Lower lobe of right lung (tissue), 2 donors: ENCODE results near the gene AJAP1. TPM values are rescaled to one million over a fixed set of nuclear protein-coding genes. Genes with fewer than 3 reads are reported as not detected.

Source experiments
- ATAC-seq, 2 donors: fragments of 200-7000 bp; cut with Tn5 transposase; one replicate each; pipeline ENCODE4 v1.9.1; 2020 to 2022; ENCODE audit warnings: mild to moderate bottlenecking in 2 of 2, moderate library complexity in 2 of 2
- DNase-seq: peaks from one replicate; pipeline ENCODE4 v3.0.0-alpha.2; 2020
- H3K27ac ChIP-seq: fragments of 200-600 bp; one replicate; pipeline ENCODE4 v1.8.0; 2022
- H3K27me3 ChIP-seq: fragments of 200-600 bp; one replicate; pipeline ENCODE4 v1.8.0; 2022; ENCODE audit warnings: low read depth
- H3K36me3 ChIP-seq: fragments of 200-600 bp; one replicate; pipeline ENCODE4 v1.8.0; 2022; ENCODE audit warnings: mild to moderate bottlenecking
- H3K4me1 ChIP-seq: fragments of 200-600 bp; one replicate; pipeline ENCODE4 v1.8.0; 2022
- H3K4me3 ChIP-seq: fragments of 200-600 bp; one replicate; pipeline ENCODE4 v1.8.0; 2022; ENCODE audit warnings: mild to moderate bottlenecking
- H3K9me3 ChIP-seq: fragments of 200-600 bp; one replicate; pipeline ENCODE4 v1.8.0; 2022
- intact Hi-C: fragments of 100-400 bp; cut with DNase I; formaldehyde crosslinking; loops from one replicate; pipeline ENCODE4 v1.11.0; 2022
- total RNA-seq: library from RNA; stranded (reverse); fragmentation: NEBNext Ultra II Directional; extraction: Animal tissue kit (Norgen Biotek cat#: 25700); gene quantifications from one replicate; pipeline ENCODE4 v1.2.1, GENCODE V29; 2021
- TF ChIP-seq, protein P1 (sequence below): fragments of 200-600 bp; IDR thresholded peaks from one replicate; pipeline ENCODE4 v1.8.0; 2022; ENCODE audit warnings: antibody characterized with exemption, mild to moderate bottlenecking
- donor health status: DM: no; HTN: yes; CAD: no; lungs with severe emphysema.

AJAP1 gene
- total RNA-seq, 1 donor from 2014 or later, result 0.77 TPM

DNA sequence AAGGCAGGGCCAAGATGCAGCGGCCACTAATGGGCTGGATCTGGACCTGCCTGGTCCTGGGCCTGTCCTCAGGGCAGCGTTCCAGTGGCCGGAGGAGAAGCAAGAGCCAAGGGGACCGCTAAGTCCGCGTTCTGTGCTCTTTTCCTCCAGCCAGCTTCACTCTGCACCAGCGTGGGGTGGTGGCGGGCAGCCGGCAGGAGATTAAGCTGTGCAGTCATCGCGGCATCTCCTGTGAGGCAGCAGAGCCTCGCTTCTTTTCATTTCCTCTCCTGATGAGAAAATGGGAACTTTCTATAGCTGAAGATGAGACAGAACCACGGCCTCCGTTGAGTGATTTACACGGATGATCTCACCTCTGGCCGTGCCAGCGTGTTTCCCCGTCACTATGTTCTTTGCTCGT, 43.4 kb downstream of the AJAP1 start:
- Histone ChIP-seq H3K9me3 (no peaks in the 10 kb centered on the region), H3K4me3 (no peak overlapping the region), H3K27me3 (peaks cover 5% of the 10 kb centered on the region), H3K4me1 (no peaks in the 10 kb centered on the region), H3K36me3 (no peaks in the 10 kb centered on the region), H3K27ac (no peak overlapping the region)
- TF ChIP-seq, protein P1, sequence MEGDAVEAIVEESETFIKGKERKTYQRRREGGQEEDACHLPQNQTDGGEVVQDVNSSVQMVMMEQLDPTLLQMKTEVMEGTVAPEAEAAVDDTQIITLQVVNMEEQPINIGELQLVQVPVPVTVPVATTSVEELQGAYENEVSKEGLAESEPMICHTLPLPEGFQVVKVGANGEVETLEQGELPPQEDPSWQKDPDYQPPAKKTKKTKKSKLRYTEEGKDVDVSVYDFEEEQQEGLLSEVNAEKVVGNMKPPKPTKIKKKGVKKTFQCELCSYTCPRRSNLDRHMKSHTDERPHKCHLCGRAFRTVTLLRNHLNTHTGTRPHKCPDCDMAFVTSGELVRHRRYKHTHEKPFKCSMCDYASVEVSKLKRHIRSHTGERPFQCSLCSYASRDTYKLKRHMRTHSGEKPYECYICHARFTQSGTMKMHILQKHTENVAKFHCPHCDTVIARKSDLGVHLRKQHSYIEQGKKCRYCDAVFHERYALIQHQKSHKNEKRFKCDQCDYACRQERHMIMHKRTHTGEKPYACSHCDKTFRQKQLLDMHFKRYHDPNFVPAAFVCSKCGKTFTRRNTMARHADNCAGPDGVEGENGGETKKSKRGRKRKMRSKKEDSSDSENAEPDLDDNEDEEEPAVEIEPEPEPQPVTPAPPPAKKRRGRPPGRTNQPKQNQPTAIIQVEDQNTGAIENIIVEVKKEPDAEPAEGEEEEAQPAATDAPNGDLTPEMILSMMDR, result no peak
- intact Hi-C loops, result no loop called here
- ATAC-seq (no peak), DNase-seq (no peak)

DNA sequence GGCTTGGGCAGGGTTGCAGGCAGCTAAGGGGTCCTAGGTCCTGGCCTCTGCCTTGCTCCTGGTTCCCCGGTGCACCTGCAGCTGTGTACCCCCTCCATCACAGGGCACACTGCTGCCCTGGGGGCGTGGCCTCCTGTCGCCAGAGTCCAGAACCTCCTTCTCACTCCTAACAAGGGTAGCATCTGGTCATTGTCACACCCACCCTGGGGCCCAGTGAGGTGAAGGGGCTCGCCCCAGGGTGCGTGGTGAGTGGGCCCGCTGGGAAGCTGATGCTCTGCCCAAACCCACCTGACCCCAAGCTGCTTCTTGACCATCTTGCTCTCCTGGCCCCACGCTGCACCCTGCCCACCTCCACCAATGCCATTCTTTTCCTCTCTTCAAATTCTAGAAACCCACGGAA, 44.5 kb downstream of the AJAP1 start:
- Histone ChIP-seq H3K4me3 (no peak overlapping the region), H3K4me1 (no peaks in the 10 kb centered on the region), H3K27me3 (peaks cover 6% of the 10 kb centered on the region), H3K9me3 (no peaks in the 10 kb centered on the region), H3K27ac (no peak overlapping the region), H3K36me3 (no peaks in the 10 kb centered on the region)
- intact Hi-C loops, result no loop called here
- TF ChIP-seq, protein P1, result no peak
- no peak for DNase-seq
- no peak for ATAC-seq

DNA sequence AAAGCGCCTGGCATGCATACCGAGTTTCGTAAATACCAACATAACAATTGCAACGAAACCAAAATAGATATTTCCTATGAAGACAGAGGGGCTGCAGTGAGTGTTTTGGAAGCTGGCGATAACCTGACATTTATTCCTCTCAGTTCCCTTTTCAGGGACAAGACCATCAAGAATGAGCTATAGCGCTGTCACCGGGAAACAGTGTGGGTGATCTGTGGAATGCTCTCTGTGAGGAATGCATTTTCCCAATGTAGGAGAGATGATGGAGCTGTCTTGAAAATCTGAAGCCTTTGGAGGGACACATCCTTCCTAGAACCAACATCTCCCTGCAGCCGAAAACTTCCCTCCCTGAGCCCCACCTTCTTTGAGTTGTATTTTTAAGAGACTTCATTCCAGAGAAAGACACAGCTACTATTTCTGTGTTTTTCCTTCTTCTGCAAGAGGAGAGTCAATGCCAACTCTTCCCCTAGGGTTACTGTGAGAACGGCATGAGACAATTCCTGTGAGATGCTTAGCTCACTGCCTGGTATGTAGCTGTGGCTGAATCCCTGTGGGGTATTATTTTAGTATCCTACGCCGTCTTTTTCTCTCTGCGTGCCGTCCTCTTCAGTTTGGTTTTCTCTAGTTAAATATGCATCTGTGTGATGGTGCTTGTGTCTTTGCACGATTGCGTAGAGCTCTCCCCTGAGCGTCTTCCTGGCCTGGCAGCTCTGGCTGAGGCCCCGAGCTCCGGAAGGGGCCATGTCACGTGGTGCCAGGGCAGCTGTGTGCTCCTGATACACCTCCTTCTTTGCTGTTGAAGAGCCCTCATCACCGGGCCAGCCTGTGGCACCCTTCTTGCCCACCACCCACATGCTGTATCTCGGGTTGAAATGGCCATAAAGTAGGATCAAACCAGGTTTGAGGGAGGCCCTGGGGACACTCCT, 45.2 kb downstream of the AJAP1 start:
- TF ChIP-seq, protein P1, result no peak
- Histone ChIP-seq H3K27me3 (peaks cover 6% of the 10 kb centered on the region), H3K27ac (no peak overlapping the region), H3K9me3 (no peaks in the 10 kb centered on the region), H3K36me3 (no peaks in the 10 kb centered on the region), H3K4me3 (no peak overlapping the region), H3K4me1 (no peaks in the 10 kb centered on the region)
- ATAC-seq, result no peak
- no peak for DNase-seq
- intact Hi-C loops, result no loop called here

DNA sequence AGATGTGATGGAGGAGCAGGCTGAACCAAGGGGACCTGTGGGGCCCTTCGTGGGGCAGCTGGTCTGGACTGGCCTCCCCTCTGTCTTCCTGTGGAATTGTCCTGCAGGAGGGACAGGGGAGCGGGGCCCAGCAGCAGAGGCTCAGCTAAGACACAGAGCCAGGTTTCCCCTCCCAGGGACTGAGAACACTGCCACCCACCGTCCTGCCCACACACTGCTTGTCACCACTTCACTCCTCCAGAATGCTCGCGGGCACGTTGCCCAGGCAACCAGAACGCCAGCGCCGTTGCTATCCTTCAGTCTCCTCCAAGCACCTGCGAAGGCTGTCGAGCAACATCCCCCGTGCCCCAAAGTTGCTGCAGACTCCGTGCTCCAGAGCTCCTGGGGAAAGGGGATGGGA, 46.4 kb downstream of the AJAP1 start:
- H3K36me3 ChIP-seq, result no peaks in the 10 kb centered on the region
- DNase-seq, result no peak
- no peak overlapping the region for H3K4me3 ChIP-seq
- no peak overlapping the region for H3K27ac ChIP-seq
- no peak for ATAC-seq
- H3K27me3 ChIP-seq, result peaks cover 6% of the 10 kb centered on the region
- no peaks in the 10 kb centered on the region for H3K9me3 ChIP-seq
- TF ChIP-seq, protein P1, result no peak
- no peaks in the 10 kb centered on the region for H3K4me1 ChIP-seq
- intact Hi-C loops, result no loop called here

DNA sequence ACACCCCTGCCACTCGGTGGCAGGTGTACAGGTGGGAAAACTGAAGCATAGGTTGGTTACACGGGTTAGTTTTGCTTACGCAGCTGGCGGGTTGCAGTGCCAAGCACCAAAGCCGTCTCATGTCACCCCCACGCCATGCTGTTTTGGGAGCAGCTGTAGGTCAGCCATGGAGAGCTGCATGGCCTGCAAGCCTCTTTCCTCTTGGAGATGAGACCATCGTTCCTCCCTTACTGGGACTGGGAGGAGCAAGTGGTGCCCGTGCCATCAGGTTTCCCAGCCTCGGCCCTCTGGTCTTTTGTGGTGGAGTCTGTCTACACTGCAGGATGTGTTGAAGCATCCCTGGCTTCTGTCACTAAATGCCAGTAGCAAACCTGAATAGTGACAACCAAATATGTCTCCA, 46.9 kb downstream of the AJAP1 start:
- Histone ChIP-seq H3K9me3 (no peaks in the 10 kb centered on the region), H3K4me1 (no peaks in the 10 kb centered on the region), H3K27ac (no peak overlapping the region), H3K4me3 (no peak overlapping the region), H3K36me3 (no peaks in the 10 kb centered on the region), H3K27me3 (peaks cover 6% of the 10 kb centered on the region)
- no peak for ATAC-seq
- TF ChIP-seq, protein P1, result no peak
- intact Hi-C loops, result no loop called here
- DNase-seq, result no peak
